MCF 10A (cell line): Measurements from ENCODE around the gene CDK4. TPM values are rescaled to one million over a fixed set of nuclear protein-coding genes. Genes with fewer than 3 reads are reported as not detected.

Experiments
- BruUV-seq: library from RNA; stranded (reverse); fragments of 400-500 nt; replicated peaks from 2 replicates; lab custom pipeline; 2021; lab: Mats Ljungman, UMichigan
- CTCF ChIA-PET: fragments of 300-600 bp; sonication (Branson Sonifier 250); formaldehyde crosslinking; extraction: SDS; loops from one replicate; lab custom pipeline; 2021; ENCODE audit warnings: antibody characterized with exemption, inconsistent platforms; lab: Yijun Ruan, JAX
- POLR2A ChIA-PET: fragments of 300-600, 350-650 bp; sonication (Branson Sonifier 250); formaldehyde crosslinking; extraction: SDS; loops from one replicate; lab custom pipeline; 2020; ENCODE audit warnings: antibody characterized with exemption, inconsistent platforms; lab: Yijun Ruan, JAX
- DNase-seq: peaks from one replicate; pipeline ENCODE4 v3.0.0-alpha.2; 2018; ENCODE audit not compliant: unreplicated experiment
- H3K27ac Mint-ChIP-seq: one replicate; pipeline ENCODE4 v1.8.0; 2022; ENCODE audit warnings: mild to moderate bottlenecking, low read depth, mixed read lengths; ENCODE audit not compliant: unreplicated experiment
- H3K27me3 Mint-ChIP-seq: one replicate; pipeline ENCODE4 v1.8.0; 2022; ENCODE audit warnings: mixed read lengths; ENCODE audit not compliant: insufficient read depth, unreplicated experiment
- H3K36me3 Mint-ChIP-seq: one replicate; pipeline ENCODE4 v1.8.0; 2022; ENCODE audit warnings: mild to moderate bottlenecking, moderate library complexity, mixed read lengths; ENCODE audit not compliant: insufficient read depth, unreplicated experiment
- H3K4me1 Mint-ChIP-seq: one replicate; pipeline ENCODE4 v1.8.0; 2022; ENCODE audit warnings: mixed read lengths; ENCODE audit not compliant: insufficient read depth, unreplicated experiment
- H3K4me3 Mint-ChIP-seq: one replicate; pipeline ENCODE4 v1.8.0; 2022; ENCODE audit warnings: mild to moderate bottlenecking, moderate library complexity, mixed read lengths; ENCODE audit not compliant: unreplicated experiment
- H3K9me3 Mint-ChIP-seq: one replicate; pipeline ENCODE4 v1.8.0; 2022; ENCODE audit warnings: mixed read lengths; ENCODE audit not compliant: unreplicated experiment
- intact Hi-C: fragments of 100-400 bp; cut with micrococcal nuclease; formaldehyde crosslinking; loops from 2 replicates; pipeline ENCODE4 v1.14.1; 2022
- total RNA-seq: library from RNA; stranded (reverse); gene quantifications from 2 replicates; pipeline ENCODE4 v1.2.3, GENCODE V29; 2022
- TF ChIP-seq, protein P1 (sequence below): fragments of 200-600 bp; IDR thresholded peaks from one replicate; pipeline ENCODE4 v1.8.0; 2022; ENCODE audit warnings: antibody characterized with exemption, mild to moderate bottlenecking; ENCODE audit not compliant: unreplicated experiment

CDK4 gene
- total RNA-seq, 1 experiment from 2014 or later, result 123 TPM

GRCh38 chr12:57754411-57755193 is 2.5 kb upstream of the CDK4 start, which contains the start of gene MARCHF9:
MARCHF9 (plus strand) TSS chr12:57755103; CDS start chr12:57755529, 426 bp downstream.
- Mint-ChIP-seq H3K4me3 (peak within 1 kb of the TSS; percentile 73), H3K27ac (no peak within 1 kb of the TSS), H3K36me3 (peaks cover 33% of the 10 kb centered on the region), H3K4me1 (peaks cover 40% of the 10 kb centered on the region), H3K9me3 (no peaks in the 10 kb centered on the region), H3K27me3 (no peaks in the 10 kb centered on the region)
- ChIA-PET CTCF (interaction anchor here (1.2 kb wide), 1 partner anchor 10 kb away, joined by 5 read pairs; no protein-coding TSS in a partner anchor), POLR2A (interaction anchor here (0.9 to 4.1 kb wide), 4 partner anchors 9 to 19 kb away, joined by 3 to 26 read pairs (median 12); partner anchors contain the start of genes CYP27B1, EEF1AKMT3, METTL1 and TSPAN31)
- TF ChIP-seq, protein P1, sequence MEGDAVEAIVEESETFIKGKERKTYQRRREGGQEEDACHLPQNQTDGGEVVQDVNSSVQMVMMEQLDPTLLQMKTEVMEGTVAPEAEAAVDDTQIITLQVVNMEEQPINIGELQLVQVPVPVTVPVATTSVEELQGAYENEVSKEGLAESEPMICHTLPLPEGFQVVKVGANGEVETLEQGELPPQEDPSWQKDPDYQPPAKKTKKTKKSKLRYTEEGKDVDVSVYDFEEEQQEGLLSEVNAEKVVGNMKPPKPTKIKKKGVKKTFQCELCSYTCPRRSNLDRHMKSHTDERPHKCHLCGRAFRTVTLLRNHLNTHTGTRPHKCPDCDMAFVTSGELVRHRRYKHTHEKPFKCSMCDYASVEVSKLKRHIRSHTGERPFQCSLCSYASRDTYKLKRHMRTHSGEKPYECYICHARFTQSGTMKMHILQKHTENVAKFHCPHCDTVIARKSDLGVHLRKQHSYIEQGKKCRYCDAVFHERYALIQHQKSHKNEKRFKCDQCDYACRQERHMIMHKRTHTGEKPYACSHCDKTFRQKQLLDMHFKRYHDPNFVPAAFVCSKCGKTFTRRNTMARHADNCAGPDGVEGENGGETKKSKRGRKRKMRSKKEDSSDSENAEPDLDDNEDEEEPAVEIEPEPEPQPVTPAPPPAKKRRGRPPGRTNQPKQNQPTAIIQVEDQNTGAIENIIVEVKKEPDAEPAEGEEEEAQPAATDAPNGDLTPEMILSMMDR, result no peak
- intact Hi-C loops, result no loop called here
- no TSS peak for BruUV-seq
- DNase-seq, result peak; percentile 71

- Mint-ChIP-seq H3K27me3 (no peaks in the 10 kb centered on the region), H3K36me3 (peaks cover 41% of the 10 kb centered on the region), H3K27ac (no peak overlapping the region), H3K4me1 (peaks cover 40% of the 10 kb centered on the region), H3K9me3 (no peaks in the 10 kb centered on the region), H3K4me3 (peak overlapping the region; percentile 73)
- TF ChIP-seq, protein P1, result no peak
- intact Hi-C loops, result no loop called here
- CTCF ChIA-PET, result interaction anchor here (1.2 kb wide), 1 partner anchor 11 kb away, joined by 5 read pairs; no protein-coding TSS in a partner anchor
- no peak for DNase-seq
- POLR2A ChIA-PET, result interaction anchor here (0.9 to 4.1 kb wide), 4 partner anchors 9 to 20 kb away, joined by 3 to 26 read pairs (median 12); partner anchors contain the start of genes CYP27B1, EEF1AKMT3, METTL1 and TSPAN31
- BruUV-seq, result no TSS peak
Observed at GRCh38 chr12:57753756-57754337, 1.7 kb upstream of the CDK4 start.

GRCh38 chr12:57752668-57753000 is 524 bp upstream of the CDK4 start:
- ChIA-PET CTCF (interaction anchor here (0.6 to 1.2 kb wide), 3 partner anchors 8 to 27 kb away, joined by 3 to 4 read pairs (median 3); no protein-coding TSS in a partner anchor), POLR2A (interaction anchor here (0.6 to 1.2 kb wide), 7 partner anchors 14 to 263 kb away, joined by 3 to 12 read pairs (median 4); partner anchors contain the start of genes CYP27B1, DDIT3, EEF1AKMT3 and METTL1)
- Mint-ChIP-seq H3K36me3 (peaks cover 45% of the 10 kb centered on the region), H3K4me1 (peaks cover 40% of the 10 kb centered on the region), H3K4me3 (peak overlapping the region; percentile 92), H3K27me3 (no peaks in the 10 kb centered on the region), H3K27ac (peak overlapping the region; percentile 93), H3K9me3 (no peaks in the 10 kb centered on the region)
- TF ChIP-seq, protein P1, result no peak
- no TSS peak for BruUV-seq
- DNase-seq, result no peak
- intact Hi-C loops, result no loop called here

DNA sequence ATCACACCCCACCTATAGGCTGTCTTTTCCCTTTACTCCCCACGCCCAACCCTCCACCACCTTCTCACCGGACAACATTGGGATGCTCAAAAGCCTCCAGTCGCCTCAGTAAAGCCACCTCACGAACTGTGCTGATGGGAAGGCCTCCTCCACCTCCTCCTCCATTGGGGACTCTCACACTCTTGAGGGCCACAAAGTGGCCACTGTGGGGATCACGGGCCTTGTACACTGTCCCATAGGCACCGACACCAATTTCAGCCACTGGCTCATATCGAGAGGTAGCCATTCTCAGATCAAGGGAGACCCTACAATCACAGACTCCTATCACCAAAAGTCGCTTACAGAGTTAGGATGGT is 700 bp downstream of the CDK4 start:
- no TSS peak for BruUV-seq
- no peak for DNase-seq
- POLR2A ChIA-PET, result interaction anchor here (0.9 to 1.2 kb wide), 3 partner anchors 13 to 21 kb away, joined by 4 to 12 read pairs (median 9); partner anchors contain the start of genes CYP27B1, EEF1AKMT3 and METTL1
- Mint-ChIP-seq H3K27me3 (no peaks in the 10 kb centered on the region), H3K4me3 (peak overlapping the region; percentile 92), H3K9me3 (no peaks in the 10 kb centered on the region), H3K36me3 (peaks cover 52% of the 10 kb centered on the region), H3K4me1 (peaks cover 38% of the 10 kb centered on the region), H3K27ac (peak overlapping the region; percentile 93)
- TF ChIP-seq, protein P1, result no peak
- intact Hi-C loops, result no loop called here
- CTCF ChIA-PET, result interaction anchor here (0.6 to 3.1 kb wide), 5 partner anchors 10 to 25 kb away, joined by 3 to 11 read pairs (median 3); no protein-coding TSS in a partner anchor
